GM12878 (cell line): Measurements from ENCODE around the gene PLD5. TPM values are rescaled to one million over a fixed set of nuclear protein-coding genes. Genes with fewer than 3 reads are reported as not detected.
"Not testable (repeated sequence)": the region's sequence is repeated elsewhere in the genome, so short reads cannot be mapped to it uniquely, and the experiment has no call there.

ENCODE experiments used
- ATAC-seq: fragments of 200-7000 bp; cut with Tn5 transposase; 3 replicates; pipeline ENCODE4 v1.9.1; 2020; ENCODE audit warnings: mild to moderate bottlenecking, moderate library complexity
- BruUV-seq: library from RNA; stranded (reverse); fragments of 400-500 nt; replicated peaks from 2 replicates; lab custom pipeline; 2021; lab: Mats Ljungman, UMichigan
- CTCF ChIA-PET: fragments of 300-600 bp; sonication (Branson Sonifier 250); formaldehyde crosslinking; extraction: SDS; loops from one replicate; lab custom pipeline; 2021; ENCODE audit warnings: inconsistent platforms; lab: Yijun Ruan, JAX
- POLR2A ChIA-PET: fragments of 350-600 bp; formaldehyde crosslinking; extraction: SDS; loops from one replicate; lab custom pipeline; 2021; ENCODE audit warnings: inconsistent platforms; lab: Charles Lee
- RAD21 ChIA-PET: fragments of 300-600 bp; sonication (Branson Sonifier 250); formaldehyde crosslinking; loops from one replicate; lab custom pipeline; 2023; ENCODE audit warnings: antibody characterized with exemption; ENCODE audit not compliant: unreplicated experiment; lab: Charles Lee
- SMC1A ChIA-PET: fragments of 300-600 bp; sonication (Branson Sonifier 250); formaldehyde crosslinking; loops from one replicate; lab custom pipeline; 2023; ENCODE audit not compliant: unreplicated experiment, uncharacterized antibody; lab: Charles Lee
- DNase-seq: peaks from one replicate; pipeline ENCODE4 v3.0.0-alpha.2; 2011; ENCODE audit warnings: low read depth, low spot score
- FAIRE-seq: peaks from 3 replicates; lab custom pipeline; 2011; peaks lifted over from hg19 to GRCh38; lab: Jason Lieb, UNC
- H2AFZ ChIP-seq: 2 replicates; pipeline ENCODE4 v1.6.0; 2011; ENCODE audit warnings: low read depth, low read length, control low read depth; ENCODE audit not compliant: control insufficient read depth
- H3K27ac ChIP-seq: 2 replicates; pipeline ENCODE4 v1.5.1; 2011; ENCODE audit warnings: control low read depth; ENCODE audit not compliant: control insufficient read depth, insufficient read depth
- H3K27me3 ChIP-seq, 2 experiments: replicated peaks in 1 of 2; 2 replicates each; pipeline versions ENCODE4 v1.6.0 to v1.6.1; 2011; ENCODE audit warnings: low read length in 1 of 2; ENCODE audit not compliant: control insufficient read depth in 2 of 2, insufficient read depth in 2 of 2
- H3K36me3 ChIP-seq, 2 experiments: 2 replicates each; pipeline ENCODE4 v1.5.1; 2011; ENCODE audit warnings: low read length in 1 of 2; ENCODE audit not compliant: control insufficient read depth in 2 of 2, insufficient read depth in 2 of 2
- H3K4me1 ChIP-seq: 2 replicates; pipeline ENCODE4 v1.6.1; 2011; ENCODE audit warnings: mild to moderate bottlenecking, low read length, moderate library complexity, mixed read lengths; ENCODE audit not compliant: control insufficient read depth, insufficient read depth
- H3K4me2 ChIP-seq: 2 replicates; pipeline ENCODE4 v1.6.0; 2011; ENCODE audit warnings: control low read depth; ENCODE audit not compliant: control insufficient read depth, insufficient read depth
- H3K4me3 ChIP-seq: fragments of 200-600 bp; sonication (generic); 2 replicates; pipeline ENCODE4 v1.5.1; 2016
- H3K79me2 ChIP-seq: 2 replicates; pipeline ENCODE4 v1.6.0; 2011; ENCODE audit warnings: low read length; ENCODE audit not compliant: control insufficient read depth, insufficient read depth
- H3K9ac ChIP-seq: 2 replicates; pipeline ENCODE4 v1.8.0; 2011; ENCODE audit warnings: low read length, control low read depth, mixed read lengths; ENCODE audit not compliant: control insufficient read depth, insufficient read depth
- H3K9me3 ChIP-seq: replicated peaks from 3 replicates; pipeline ENCODE4 v1.5.1; 2011; ENCODE audit warnings: mild to moderate bottlenecking, low read length; ENCODE audit not compliant: control insufficient read depth, insufficient read depth
- H4K20me1 ChIP-seq: 2 replicates; pipeline ENCODE4 v1.6.0; 2011; ENCODE audit not compliant: control insufficient read depth, insufficient read depth
- STAT1 ChIP-seq: fragments of 450-650 bp; conservative IDR thresholded peaks from 2 replicates; pipeline ENCODE4 v1.6.1; 2014; ENCODE audit warnings: antibody characterized with exemption, mild to moderate bottlenecking
- ZBED1 ChIP-seq: IDR thresholded peaks from 2 replicates; pipeline ENCODE4 v1.6.1; 2016; ENCODE audit warnings: borderline replicate concordance
- ZBTB4 ChIP-seq: fragments of 450-650 bp; formaldehyde crosslinking; IDR thresholded peaks from 2 replicates; pipeline ENCODE4 v1.4.0; 2022; ENCODE audit warnings: mild to moderate bottlenecking, moderate library complexity
- WGBS: methylation state at CpG from one replicate; pipeline ENCODE4 v1.1.6; 2016; ENCODE audit warnings: low lambda C conversion rate; ENCODE audit not compliant: insufficient replicate concordance, insufficient coverage; ENCODE audit errors: missing lambda C conversion rate; 5-methylcytosine and 5-hydroxymethylcytosine counted together
- in situ Hi-C: fragments of 300-500 bp; cut with MboI; formaldehyde crosslinking; loops from 9 replicates; pipeline ENCODE4 v1.14.3; 2018; ENCODE audit warnings: mixed read lengths
- intact Hi-C: fragments of 100-400 bp; cut with micrococcal nuclease; formaldehyde crosslinking; loops from one replicate; pipeline ENCODE4 v1.14.2; 2022; ENCODE audit not compliant: unreplicated experiment
- polyA plus RNA-seq, 11 experiments: library from polyadenylated mRNA; depleted of rRNA in 4 of 11; unstranded in 6 of 11; stranded (reverse) in 5 of 11; fragments of >200 nt; fragmentation: Nextera tagmentation in 4 of 11; fragmentation: Illumina TruSeq in 1 of 11; extraction: Ambion mirVana in 4 of 11; extraction: Trizol in 1 of 11; gene quantifications; 1 replicate in 1 of 11; 2 replicates in 10 of 11; pipeline versions ENCODE4 v1.2.1 to v1.2.3, GENCODE V29; 2011 to 2016; ENCODE audit warnings: inconsistent platforms in 2 of 11, missing spikeins in 2 of 11, low read depth in 1 of 11
- total RNA-seq, 4 experiments: library from RNA; depleted of rRNA in 3 of 4; stranded (reverse); fragments of >200 nt in 3 of 4; fragmentation: Illumina TruSeq in 1 of 4; extraction: Trizol in 1 of 4; gene quantifications; 2 replicates each; pipeline versions ENCODE4 v1.2.1 to v1.2.3, GENCODE V29; 2013 to 2021

Gene PLD5
- total and polyA plus RNA-seq, 10 of the 15 experiments (the other 5 are each of a cell fraction or from before 2014, with no cell fraction given) = not detected

- POLR2A ChIA-PET = no interaction called here
- intact Hi-C loops = no loop called here
- Histone ChIP-seq H4K20me1 (no peaks in the 10 kb centered on the region), H3K27me3 (peaks cover 0 to 1% of the 10 kb centered on the region in 2 experiments; a peak in 1 of 4 replicates), H3K4me3 (no peak overlapping the region), H3K4me1 (no peaks in the 10 kb centered on the region), H3K27ac (no peak overlapping the region), H3K4me2 (no peak overlapping the region), H3K9ac (no peak overlapping the region), H3K36me3 (no peaks in the 10 kb centered on the region), H3K79me2 (no peaks in the 10 kb centered on the region), H3K9me3 (no peaks in the 10 kb centered on the region; the same call in 2 of the 3 replicates), H2AFZ (no peak overlapping the region)
- FAIRE-seq = no peak
- no peak for DNase-seq
- RAD21 ChIA-PET = no interaction called here
- in situ Hi-C loops = no loop called here
- 35% methylated on average over 4 of the region's 4 CpGs for WGBS
- ATAC-seq = no peak
- CTCF ChIA-PET = no interaction called here
- BruUV-seq = no TSS peak
- SMC1A ChIA-PET = no interaction called here
- TF ChIP-seq ZBED1 (no peak), ZBTB4 (CRISPR knock-in tag) (no peak), STAT1 (no peak)
Measured at GRCh38 chr1:242216368-242216767, 308.1 kb downstream of the PLD5 start.

GRCh38 chr1:242214455-242214854 is 310.0 kb downstream of the PLD5 start:
- POLR2A ChIA-PET = not testable (repeated sequence)

GRCh38 chr1:242212961-242213360 is 311.5 kb downstream of the PLD5 start:
- FAIRE-seq, H3K4me1 ChIP-seq, POLR2A ChIA-PET, CTCF ChIA-PET, H3K4me2 ChIP-seq, BruUV-seq, H3K79me2 ChIP-seq, H3K27me3 ChIP-seq, SMC1A ChIA-PET, H3K36me3 ChIP-seq, H2AFZ ChIP-seq, H3K27ac ChIP-seq, RAD21 ChIA-PET, H3K4me3 ChIP-seq, in situ Hi-C loops, H3K9me3 ChIP-seq, ATAC-seq, intact Hi-C loops, H3K9ac ChIP-seq, H4K20me1 ChIP-seq, DNase-seq: not testable (repeated sequence)
- WGBS = 33% methylated on average over 4 of the region's 4 CpGs

More at GRCh38 chr1:242214455-242214854, 310.0 kb downstream of the PLD5 start:
- ATAC-seq, CTCF ChIA-PET, RAD21 ChIA-PET, H3K79me2 ChIP-seq, H3K4me2 ChIP-seq, H2AFZ ChIP-seq, H4K20me1 ChIP-seq, in situ Hi-C loops, H3K27me3 ChIP-seq, SMC1A ChIA-PET, H3K4me3 ChIP-seq, intact Hi-C loops, H3K27ac ChIP-seq, H3K4me1 ChIP-seq, H3K36me3 ChIP-seq, H3K9ac ChIP-seq, FAIRE-seq, DNase-seq, H3K9me3 ChIP-seq, BruUV-seq: not testable (repeated sequence)
- WGBS = 28% methylated on average over 3 of the region's 3 CpGs
